Muscle of back (tissue), 11 donors: ENCODE measurements around the gene TAF1L. TPM values are rescaled to one million over a fixed set of nuclear protein-coding genes. Genes with fewer than 3 reads are reported as not detected.

Experiments
- DNase-seq, 3 donors: peaks; one replicate each; pipeline versions ENCODE4 v3.0.0 to v3.0.0-alpha.2; 2013
- polyA plus RNA-seq, 10 donors: library from polyadenylated mRNA; unstranded; fragments of 120-200 nt; gene quantifications; one replicate each; pipeline ENCODE4 v1.2.1, GENCODE V29; 2013; ENCODE audit not compliant: insufficient read length in 10 of 10

Gene TAF1L
- polyA plus RNA-seq, 10 donors, result 0.01 to 0.09 (median 0.07) TPM; not detected in 4

DNA sequence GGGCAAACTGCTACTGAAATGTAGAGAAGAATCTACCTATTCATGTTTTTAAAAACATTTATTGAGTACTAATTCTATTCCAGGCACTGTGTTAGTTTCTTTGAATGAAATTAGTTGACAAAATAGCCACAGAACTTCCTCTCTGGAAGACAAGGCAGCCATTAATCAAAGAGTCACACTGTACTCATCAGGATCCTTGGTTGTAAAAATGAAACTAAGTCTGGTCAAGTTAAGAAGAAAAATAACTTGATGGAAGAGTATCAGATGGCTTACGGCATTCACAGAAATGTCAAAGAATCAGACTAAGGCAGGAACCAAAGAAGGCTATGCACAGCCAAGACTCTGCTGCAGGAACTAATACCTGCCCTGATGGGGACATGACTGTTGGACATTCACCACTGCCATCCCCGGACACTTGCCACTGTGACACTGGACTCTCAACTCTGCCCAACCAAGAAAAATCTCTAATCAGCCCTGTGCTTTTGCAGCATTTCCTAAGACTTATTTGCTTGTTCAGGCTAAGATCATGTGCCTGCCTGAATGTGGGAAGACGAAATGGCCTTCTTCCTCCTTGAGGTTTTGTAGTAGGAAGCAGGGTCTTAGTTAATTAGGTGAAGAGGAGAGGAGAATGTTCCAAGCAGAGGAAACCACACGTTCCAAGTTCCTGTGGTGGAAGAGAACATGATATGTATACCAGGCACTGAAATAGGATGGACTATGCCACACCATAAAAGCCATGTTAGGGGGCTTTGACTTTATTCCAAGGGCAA is 39.2 kb downstream of the TAF1L start:
- no peak for DNase-seq

DNA sequence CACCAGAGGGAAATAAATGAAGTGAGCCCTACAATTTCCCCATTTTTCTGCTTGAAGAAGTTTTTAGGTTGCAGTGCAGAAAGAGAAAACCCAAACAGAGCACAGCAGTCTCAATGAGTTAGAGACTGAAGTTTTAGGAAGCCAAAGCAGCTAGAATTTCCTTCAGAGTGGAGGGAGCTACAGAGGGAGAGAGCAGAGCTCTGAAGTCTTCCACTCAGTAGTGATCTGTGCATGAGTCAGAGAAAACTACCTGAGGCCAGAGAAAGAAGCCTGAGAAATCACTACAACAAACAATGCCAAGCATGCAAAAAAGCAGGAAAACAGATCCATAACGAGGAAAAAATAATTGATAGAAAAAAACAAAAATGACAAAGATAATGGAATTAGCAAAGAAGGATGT is 44.6 kb downstream of the TAF1L start:
- no peak for DNase-seq

DNA sequence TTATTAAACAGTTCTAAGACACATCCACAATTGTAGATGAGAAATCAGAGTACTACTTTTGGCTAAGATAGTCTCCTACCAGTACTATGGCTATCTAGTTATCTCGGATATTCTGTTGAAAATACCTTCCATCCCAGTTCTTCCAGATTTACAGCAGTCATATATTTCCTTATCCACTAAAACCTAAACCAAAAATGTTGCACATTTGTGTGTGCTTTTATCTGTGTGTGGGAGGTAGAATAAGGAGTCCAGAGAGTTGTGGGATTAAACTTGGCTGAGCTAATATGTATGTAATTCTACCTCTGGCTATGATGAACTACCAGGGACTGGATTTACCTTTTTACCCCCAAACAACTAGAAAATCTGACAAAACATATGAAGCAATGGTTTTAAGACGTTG is 45.0 kb downstream of the TAF1L start:
- no peak for DNase-seq

DNA sequence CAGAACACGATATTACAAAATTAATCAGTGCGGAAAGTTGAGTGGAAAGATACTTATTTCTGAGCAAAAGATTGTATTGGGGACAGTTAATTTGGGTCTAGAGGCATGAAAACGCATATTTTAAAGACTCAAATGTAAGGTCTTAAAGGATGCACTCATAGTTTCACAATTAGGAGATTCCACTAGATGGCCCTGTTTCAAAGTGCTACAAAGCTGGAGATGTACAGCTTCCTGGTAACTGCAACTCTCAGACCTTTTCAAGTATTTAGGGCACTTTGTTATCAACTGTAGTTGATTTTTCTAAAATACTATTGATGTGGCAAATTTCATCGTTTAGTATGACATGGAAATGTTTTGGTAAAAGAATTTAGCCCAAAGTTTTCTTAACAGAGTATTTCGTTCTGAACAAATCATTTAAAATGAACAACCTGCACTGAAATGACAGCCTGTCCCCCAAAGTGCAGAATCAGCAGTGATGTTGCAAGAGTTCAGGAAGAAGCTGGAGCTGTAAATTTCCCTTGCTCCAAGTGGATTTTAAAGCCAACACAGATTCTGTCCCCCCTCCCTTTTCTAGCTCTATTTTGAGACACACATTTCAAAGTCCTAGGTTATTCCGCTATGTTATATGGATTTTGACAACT is 46.3 kb downstream of the TAF1L start:
- DNase-seq, result peak; percentile 46 to 79 (median 61)

DNA sequence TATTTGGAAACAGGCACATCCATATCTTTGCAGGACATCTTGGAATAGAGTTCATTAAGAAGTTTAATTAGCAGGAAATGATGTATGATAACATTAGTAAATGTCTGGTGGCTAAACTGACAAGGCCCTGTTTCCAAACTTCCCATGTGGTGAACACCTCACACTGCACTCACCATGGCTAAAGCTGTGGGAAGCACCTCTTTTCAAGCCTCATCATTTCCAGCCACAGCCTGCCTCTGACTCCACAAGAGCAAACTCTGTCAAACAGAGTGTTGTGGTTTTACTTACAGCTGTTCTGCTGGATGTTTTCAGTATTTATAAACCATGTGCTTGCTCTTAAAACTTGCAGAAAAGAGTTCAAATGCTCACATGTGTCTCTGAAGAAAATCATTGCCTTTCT is 47.6 kb downstream of the TAF1L start:
- no peak for DNase-seq

DNA sequence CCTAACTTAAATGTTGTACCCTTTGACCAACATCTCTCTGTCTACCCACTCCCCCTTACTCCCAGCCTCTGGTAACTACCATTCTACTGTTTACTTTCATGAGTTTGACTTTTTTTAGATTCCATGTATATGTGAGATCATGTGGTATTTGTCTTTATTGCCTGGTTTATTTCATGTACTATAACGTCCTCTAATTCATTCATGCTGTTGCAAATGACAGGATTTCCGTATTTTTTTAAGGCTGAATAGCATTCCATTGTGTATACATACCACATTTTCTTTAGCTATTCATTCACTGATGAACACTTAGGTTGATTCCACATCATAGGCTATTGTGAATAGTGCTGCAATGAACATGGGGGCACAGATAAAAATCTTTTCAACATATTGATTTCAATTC is 50.7 kb downstream of the TAF1L start:
- no peak for DNase-seq

DNA sequence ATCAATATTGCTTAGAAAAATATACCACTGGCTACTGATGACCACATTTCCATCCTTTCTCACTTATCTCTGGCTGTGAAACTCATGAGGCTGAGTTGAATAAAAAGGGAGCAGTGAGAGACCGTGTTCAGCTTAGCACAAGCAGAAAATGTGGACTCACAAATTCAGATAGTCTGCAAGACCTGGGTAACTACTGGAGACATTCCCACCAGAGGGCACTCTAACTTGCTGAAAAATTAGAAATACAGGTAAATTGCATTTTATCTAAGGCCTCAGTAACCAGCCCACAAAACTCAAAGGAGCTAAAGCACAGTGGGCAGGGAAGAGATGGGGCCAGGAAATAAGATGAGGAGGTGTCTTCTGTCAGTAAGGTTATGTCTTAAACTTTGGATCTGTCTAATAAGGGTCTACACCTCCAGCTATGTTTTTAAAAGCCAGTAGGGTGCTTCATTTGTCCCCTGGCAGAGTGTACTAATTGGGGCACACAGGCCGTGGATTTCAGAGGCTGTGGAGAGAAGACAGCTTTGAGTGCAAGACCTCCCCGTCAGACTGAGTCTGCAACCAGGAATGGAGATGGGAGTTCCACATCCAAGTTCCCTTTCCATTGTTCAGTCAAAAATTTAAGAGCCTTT is 53.8 kb downstream of the TAF1L start:
- peak in 2 of 3 donors; percentile 43 to 63 for DNase-seq

DNA sequence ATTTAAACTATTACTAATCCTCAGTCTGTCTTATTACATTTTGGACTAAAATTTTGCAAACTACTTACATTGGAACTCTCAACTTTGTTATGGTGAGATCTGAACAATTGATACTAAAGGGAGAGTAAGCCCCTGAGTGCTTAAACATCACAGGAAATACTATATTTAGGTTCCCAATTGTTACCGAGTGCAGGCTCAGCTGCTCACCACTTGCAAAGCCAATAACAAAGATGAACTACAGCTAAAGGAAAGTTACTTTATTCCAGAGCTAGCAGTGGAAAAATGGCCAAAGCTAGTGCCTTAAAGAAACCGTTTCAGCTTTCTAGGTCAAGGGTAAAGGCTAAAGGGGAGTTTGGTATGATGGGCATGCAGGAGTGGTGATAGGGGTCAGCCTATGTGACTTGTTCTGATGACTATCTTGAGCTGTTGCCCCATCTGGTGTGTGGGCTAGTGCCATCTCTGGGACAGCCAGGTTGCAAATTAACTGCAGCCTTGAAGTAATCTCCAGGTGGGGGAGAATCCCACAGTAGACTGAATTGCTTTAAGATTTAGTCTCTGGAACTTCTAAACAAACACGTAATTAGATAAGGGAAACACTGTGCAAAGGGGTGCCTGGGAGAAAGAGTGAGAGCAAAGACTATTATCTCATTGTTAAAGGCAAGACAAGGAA is 54.7 kb downstream of the TAF1L start:
- no peak for DNase-seq

DNA sequence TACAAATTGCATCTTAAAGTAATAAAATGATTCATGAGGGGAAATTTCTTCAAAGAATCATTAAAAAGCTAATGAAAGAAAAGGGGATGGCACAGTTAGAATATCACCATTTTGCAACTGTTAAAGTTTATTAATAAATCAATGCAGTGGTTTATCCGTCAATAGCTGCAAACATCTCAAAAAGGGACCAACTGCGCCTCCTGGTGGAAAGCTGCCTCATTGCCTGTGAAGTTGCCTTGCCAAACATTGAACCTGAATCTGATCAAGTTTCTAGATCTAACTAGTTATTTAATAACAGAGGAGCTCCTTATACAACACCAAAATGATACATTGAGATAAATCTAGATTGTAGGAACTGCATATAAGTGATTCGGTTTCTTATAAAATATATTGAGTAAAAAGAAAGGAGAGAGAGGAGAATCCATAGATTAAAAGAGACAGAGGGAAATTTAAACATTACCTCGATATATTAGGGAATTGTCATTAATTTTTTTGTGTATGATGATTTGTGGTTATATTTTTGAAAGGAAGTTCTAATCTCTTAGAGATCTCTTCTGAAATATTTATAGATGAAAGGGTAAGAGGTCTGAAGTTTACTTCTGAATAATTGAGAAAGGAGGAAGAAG is 55.6 kb downstream of the TAF1L start:
- peak; percentile 52 to 70 (median 63) for DNase-seq

Other genes with a start within 250 kb of the TAF1L start
- 1 to 10 TPM; 3.7 to 10.0 (median 6.8) TPM for gene RIGI, start 109.5 kb downstream of the TAF1L start, polyA plus RNA-seq
- 10 to 100 TPM in 7 of 10 donors, 1 to 10 TPM in 3; 7.0 to 13.4 (median 11.4) TPM for gene SMIM27, start 83.3 kb downstream of the TAF1L start, polyA plus RNA-seq
- gene TOPORS, start 83.1 kb downstream of the TAF1L start, polyA plus RNA-seq, result 10 to 100 TPM; 15.6 to 21.6 (median 18.7) TPM
- 10 to 100 TPM; 55.5 to 86.2 (median 64.7) TPM for gene NDUFB6, start 62.5 kb downstream of the TAF1L start, polyA plus RNA-seq
- gene TMEM215, start 147.9 kb upstream of the TAF1L start, polyA plus RNA-seq, result 1 to 10 TPM; 1.6 to 5.6 (median 2.0) TPM